Activated CD4-positive, alpha-beta T cell treated with anti-CD3 and anti-CD28 coated beads for 1 hour (primary cell): Measurements from ENCODE around the gene SMKR1.
A peak's percentile ranks its signal among the peaks of the same experiment; 100 is the strongest.
"Not testable (repeated sequence)": the region's sequence is repeated elsewhere in the genome, so short reads cannot be mapped to it uniquely, and the experiment has no call there.

Experiments used
- DNase-seq: peaks from one replicate; pipeline ENCODE4 v3.0.0-alpha.2; 2020

SMKR1 gene

DNA sequence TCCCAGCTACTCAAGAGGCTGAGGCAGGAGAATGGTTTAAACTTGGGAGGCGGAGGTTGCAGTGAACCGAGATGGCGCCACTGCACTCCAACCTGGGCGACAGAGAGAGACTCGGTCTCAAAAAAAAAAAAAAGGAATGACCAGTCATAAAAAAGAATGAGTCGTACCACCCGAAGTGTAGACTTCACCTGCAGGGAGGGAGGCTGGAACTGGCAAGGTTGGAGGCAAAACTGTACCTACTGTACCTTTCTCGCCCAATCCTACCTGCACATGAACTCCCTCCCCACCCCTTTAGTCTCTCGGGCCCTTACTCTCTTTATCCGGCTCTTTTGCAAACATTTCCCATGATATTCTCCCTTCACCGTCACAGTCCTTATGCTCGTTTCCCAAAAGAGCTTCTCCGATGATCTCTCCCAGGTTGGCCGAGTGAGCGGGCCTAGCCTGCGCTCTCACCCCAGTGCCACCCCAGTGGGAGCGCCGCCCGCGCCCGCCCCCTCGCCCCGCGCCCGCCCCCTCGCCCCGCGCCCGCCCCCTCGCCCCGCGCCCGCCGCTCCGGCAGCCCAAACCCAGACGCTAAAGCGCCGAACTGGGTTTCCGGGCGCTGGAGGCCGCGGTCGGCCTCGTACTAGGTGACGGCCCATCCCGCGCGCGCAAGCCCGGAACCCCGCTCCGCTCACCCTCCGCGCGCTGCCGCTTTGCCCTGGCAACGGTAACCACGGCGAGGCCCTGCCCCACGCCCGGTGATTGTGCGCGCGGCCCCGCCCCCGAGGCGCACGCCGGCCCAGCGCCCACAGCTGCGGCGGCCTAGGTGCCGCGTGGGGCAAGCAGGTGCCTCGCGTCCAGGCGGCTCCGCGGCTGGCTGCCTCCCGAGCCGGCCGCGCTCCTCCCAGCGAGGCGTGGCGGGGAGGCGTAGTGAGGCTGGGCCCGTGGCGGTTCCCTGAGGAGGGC lies at the start of gene SMKR1:
TSS of gene SMKR1 (plus strand) at position 772 of the 948 bp plus-strand sequence. CDS start 294 bp downstream, outside the sequence.
- DNase-seq = peak; percentile 93

- DNase-seq = no peak
These were observed 49.6 kb upstream of the SMKR1 start for GRCh38 chr7:129452589-129453231.

DNA sequence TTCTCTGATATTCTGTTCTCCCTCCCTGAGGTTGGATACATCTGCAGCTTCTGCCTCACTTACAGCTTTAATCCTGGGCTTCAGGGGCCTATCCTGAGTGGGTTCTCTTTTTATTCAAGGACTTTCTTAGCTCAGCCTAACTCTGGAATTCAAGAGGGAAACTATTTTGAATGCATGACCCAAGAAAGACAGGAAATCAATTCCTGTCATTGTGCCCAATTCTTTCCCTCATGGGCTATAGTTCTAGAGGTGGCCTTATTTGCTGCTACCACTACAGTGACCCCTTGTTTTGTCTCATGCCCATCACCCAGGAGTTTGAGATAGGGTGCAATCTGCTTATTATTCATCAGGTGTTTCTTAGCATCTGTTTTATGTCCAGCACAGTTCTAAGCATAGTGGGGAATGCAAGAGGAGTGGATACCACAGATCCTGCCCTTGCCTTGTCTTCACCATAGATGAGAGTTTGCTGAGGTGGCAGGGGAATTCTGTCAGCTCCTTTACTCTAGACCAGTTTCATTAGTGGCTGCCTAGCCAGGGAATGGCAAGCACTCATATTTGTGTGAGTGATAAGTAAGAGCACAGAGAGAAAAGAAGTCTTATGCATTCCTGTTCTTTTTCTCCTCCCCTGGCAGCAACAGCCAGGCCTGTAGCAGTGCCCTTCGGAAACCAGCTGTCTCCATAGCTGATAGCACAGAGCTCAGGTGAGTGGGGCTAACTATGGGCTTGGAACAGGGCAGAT lies 48.7 kb upstream of the SMKR1 start:
- no peak for DNase-seq

DNA sequence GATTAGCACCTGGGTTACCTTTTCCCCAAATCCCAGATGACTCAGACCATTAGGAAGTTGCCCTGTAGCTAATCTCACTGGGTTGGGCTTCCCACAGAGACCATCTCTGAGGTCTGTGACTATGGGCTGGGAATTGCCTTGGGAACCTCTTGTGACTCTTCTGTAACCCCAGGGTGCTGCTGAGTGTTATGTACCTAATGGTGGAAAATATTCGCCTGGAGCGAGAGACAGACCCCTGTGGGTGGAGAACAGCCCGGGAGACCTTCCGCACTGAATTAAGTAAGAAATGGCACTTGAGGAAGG lies 48.1 kb upstream of the SMKR1 start:
- no peak for DNase-seq

GRCh38 chr7:129456421-129456820 lies 45.9 kb upstream of the SMKR1 start:
- no peak for DNase-seq

DNA sequence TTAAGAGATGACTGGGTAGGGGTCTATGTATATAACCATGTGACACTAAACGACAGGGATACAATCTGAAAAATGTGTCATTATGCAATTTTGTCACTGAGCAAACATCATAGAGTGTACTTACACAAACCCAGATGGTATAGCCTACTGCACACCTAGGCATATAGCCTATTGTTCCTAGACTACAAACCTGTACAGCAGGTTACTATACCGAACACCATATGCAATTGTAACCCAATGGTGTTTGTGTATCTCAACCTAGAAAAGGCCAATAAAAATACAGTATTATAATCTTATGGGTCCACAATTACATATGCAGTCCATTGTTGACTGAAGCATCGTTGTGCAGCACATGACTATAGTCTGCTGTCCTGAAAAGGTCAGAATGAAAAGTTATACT lies 45.2 kb upstream of the SMKR1 start:
- no peak for DNase-seq

- no peak for DNase-seq
These were observed 44.2 kb upstream of the SMKR1 start for GRCh38 chr7:129458171-129458570.

DNA sequence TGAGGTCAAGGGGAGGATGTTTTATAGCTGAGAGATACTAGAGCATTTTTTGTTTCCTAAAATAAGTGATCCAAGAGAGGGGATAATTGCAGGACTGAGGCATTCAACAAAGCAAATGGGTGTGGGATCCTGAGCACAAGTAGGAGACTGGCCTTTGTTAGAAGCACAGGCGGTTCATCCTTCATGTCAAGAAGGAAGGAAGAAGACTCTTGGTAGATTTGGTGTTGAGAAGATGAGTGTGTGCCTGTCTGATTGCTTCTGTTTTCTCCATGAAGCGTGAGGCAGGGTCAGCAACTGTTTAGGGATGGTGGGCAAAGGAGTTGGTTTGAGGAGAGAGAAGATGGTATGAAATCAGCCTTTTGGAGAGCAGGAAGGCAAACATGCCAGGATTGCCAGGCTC lies 40.5 kb upstream of the SMKR1 start:
- no peak for DNase-seq

DNA sequence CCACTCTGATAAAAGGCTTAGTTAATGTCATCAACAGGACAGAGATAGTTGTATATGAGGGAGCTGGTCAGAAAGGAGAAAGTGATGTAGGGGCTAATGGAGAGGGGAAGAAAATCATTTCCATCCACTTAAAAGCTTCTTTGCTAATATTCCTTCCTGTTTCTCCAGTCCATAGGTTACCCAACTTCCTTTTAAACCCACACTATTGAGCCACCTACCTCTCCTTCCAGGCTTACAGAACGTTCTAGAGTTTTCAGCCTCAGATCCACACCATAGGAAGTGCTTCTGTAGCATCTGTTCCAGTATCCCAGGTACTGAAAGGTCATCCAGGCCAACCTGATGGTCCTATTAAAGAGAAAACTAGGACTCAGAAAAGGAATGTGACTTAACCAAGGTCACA lies 39.9 kb upstream of the SMKR1 start:
- DNase-seq = no peak

DNA sequence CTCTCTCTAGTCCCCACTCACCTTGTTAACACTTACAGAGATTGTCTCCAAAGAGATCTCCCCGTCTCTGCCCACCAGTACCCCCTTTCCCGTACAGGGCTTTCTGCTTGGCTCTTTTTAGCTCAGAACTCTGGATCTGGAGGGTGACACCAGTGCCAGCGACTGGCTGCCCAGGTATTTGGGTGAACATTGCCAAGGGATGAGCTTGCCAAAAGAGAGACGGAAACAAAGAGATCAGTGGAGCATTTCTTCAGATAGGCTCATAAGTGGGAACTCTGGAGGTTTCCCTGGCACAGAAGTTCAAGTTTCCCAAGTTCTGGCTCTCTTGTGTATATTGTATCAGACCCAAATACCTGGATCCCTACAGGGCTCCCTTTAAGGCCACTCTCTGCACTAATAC lies 38.1 kb upstream of the SMKR1 start:
- DNase-seq = no peak

DNA sequence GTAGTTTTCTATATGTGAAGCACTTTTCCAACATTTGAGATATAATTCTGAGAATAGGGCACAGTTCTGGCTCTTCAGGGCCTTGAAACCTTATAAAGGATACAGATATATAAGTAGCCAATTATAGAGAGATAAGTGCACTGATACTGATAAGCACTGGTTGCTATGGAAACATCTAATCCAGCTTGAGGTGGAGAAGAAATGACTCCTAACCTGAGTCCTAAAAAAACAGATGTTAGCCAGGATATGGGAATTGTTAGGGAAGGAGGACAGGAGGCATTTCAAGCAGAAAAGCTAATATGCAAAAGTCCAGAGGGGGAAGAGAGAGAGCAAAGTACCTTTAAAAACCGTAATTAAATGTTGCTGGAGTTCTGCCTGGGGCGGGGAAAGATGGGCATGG lies 37.3 kb upstream of the SMKR1 start:
- no peak for DNase-seq

DNA sequence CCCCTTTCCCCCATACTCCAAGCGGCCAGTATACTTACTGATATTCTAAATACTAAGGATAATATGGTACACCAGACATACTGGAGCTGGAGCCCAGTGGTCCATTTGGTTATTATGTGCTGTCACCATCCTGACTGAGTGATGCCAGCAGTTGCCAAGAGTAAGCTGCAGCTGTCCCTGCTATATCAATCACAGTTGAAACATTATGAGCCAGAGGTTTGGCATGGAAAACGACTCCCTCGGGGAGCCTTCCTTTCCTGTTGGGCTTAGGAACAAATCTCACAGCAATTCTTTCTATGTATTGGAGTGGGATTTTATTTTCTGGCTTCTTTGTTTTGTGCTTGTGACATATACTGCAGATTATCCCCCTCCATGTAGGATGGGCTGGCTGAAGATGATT lies 35.5 kb upstream of the SMKR1 start:
- no peak for DNase-seq

- DNase-seq = no peak
These were observed 34.2 kb upstream of the SMKR1 start for GRCh38 chr7:129468087-129468486.

DNA sequence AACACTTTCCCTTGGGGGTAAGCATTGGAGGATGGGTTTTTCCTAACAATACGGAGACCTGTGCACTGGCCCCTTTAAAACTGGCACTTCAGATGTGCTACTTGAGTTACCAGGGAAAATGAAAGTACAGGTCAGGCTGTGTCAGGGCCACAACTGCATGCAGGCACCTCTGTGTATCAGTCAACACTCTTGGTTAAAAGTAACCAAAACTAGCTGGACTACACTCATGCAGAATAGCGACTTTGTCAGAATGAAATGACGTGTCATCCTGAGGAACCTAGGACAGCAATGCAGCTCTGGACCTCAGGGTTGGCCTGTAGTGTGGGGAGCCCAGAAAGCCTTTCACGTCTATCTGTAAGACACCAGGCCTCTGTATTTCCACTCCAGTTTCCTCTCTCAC lies 33.8 kb upstream of the SMKR1 start:
- no peak for DNase-seq

- no peak for DNase-seq
These were observed 32.4 kb upstream of the SMKR1 start for GRCh38 chr7:129469930-129470329.

DNA sequence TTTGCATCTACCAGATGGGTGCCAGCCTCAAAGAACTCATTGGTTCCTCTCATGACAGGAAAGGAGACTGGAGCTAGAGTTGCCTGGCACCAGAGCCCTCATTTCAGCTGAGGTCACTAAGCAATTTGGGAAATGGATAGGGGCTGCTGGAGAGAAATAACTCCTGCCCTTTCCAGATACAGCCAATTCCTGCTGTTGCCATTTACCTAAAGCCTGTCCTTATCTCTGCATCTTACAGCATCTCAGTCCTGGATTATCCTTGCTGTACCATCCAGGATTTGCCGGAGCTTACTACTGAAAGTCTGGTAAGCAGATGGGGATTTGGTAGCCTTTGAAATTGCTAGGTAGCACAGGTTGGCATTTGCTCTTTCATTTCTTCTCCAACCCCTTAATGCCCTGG lies 31.9 kb upstream of the SMKR1 start:
- no peak for DNase-seq

DNA sequence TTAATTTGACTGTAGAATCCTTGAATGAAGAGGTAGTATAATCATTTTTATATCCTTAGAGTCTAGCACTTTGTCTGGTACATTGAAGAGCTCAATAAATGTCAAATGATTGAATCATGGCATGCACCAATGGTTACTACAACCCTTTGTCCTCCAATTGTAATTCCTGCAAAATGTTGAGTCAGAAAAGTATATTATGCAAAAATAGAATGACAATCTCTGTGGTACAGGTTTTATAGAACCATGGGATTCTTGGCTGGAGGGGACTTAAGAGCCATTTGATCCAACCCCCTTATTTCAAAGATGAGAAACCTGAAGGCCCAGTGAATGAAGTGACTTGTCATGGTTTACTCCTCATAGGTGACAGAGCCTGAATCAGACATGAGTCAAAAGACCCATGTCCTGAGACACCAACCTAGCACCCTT lies 30.9 kb upstream of the SMKR1 start:
- DNase-seq = no peak

GRCh38 chr7:129475931-129476330 lies 26.4 kb upstream of the SMKR1 start:
- DNase-seq = not testable (repeated sequence)

GRCh38 chr7:129476398-129476797 lies 25.9 kb upstream of the SMKR1 start:
- not testable (repeated sequence) for DNase-seq

GRCh38 chr7:129479831-129480230 lies 22.5 kb upstream of the SMKR1 start:
- no peak for DNase-seq

- no peak for DNase-seq
These were observed 21.5 kb upstream of the SMKR1 start for GRCh38 chr7:129480674-129481363.

- not testable (repeated sequence) for DNase-seq
These were observed 21.0 kb upstream of the SMKR1 start for GRCh38 chr7:129481376-129481775.

- DNase-seq = no peak
These were observed 19.6 kb upstream of the SMKR1 start for GRCh38 chr7:129482781-129483180.
